Measurements from ENCODE around the gene DAP.

DAP gene

GRCh38 chr5:10712574-10713366 is 48.3 kb downstream of the DAP start:
- no peak for DNase-seq (ENCODE audit: low read depth in 1 of 2, low spot score in 1 of 2)

- DNase-seq (ENCODE audit: low read depth in 1 of 2, low spot score in 1 of 2) = no peak
Measured at GRCh38 chr5:10711562-10711961, 49.5 kb downstream of the DAP start.

DNA sequence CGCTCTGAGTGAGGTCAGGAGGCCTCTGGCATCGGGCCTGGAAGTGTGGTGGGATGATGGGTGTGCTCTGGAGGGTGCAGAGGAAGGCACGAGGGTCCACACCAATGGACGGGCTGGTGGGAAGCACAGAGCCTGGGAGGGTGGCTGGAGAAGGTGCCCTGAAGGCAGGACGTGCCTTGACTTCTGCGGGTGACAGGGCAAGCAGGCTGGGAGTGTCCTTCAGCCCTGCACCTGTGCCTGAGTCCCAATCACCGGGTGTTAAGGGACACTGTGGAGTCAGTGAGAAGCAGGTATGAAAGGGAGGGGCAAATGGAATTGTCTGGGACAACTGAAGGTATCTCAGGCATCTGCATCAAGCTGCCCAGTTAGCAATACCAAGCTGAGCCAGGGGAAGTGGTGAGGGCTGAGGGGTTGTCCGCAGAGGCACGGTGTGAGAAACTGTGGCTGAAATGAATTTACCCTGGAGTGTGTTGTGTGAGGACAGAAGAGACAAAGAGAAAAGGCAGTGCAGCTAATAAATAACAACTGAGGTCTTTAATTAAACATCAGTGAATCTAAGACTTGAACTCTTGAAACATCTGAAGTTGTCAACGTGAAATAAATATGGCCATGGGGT is 50.4 kb downstream of the DAP start:
- DNase-seq (ENCODE audit: low read depth in 1 of 2, low spot score in 1 of 2) = no peak

DNA sequence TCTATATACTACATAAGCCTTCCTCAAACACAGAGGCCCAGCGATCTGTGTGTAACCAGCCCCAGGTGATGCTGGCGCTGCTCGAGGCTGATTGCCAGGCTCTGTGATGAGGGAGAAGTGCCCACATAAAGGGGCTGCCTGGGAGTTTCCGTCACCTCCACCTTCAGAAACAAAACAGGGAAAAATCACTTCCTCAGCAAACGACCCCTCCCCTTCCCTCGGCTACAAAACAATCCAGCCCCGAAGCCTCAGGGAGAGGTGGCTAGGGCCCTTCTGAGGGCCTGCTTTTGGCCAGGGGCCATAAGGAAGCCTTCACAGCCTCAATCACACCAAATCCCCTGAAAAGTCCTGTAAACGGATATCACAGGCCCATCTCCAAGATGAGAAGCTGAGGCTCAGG is 51.1 kb downstream of the DAP start:
- no peak for DNase-seq (ENCODE audit: low read depth in 1 of 2, low spot score in 1 of 2)

DNA sequence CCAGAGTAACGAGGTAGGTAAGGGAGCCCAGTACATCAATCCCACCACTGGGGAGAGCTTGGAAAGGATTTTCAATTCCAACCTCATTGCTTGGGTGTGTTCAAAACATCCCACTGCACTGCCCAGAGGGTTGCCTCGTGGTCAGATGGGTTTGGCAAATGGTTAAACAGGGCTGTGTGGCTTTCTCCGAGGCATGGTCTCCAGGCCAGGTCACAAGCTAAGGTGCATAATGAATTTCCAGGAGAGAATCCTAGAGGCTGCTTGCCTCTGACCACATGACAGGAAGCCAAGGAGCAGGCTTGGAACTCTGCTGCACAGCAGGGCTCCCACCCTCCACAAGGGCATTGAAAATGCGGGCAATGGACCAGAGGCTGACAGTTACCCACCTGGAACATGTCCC is 51.6 kb downstream of the DAP start:
- DNase-seq (ENCODE audit: low read depth in 1 of 2, low spot score in 1 of 2) = no peak

GRCh38 chr5:10708189-10708944 is 52.7 kb downstream of the DAP start:
- no peak for DNase-seq (ENCODE audit: low read depth in 1 of 2, low spot score in 1 of 2)

- DNase-seq (ENCODE audit: low read depth in 1 of 2, low spot score in 1 of 2) = no peak
Measured at GRCh38 chr5:10707198-10708142, 53.6 kb downstream of the DAP start.

GRCh38 chr5:10706326-10706725 is 54.7 kb downstream of the DAP start:
- DNase-seq (ENCODE audit: low read depth in 1 of 2, low spot score in 1 of 2) = no peak

GRCh38 chr5:10705747-10706146 is 55.3 kb downstream of the DAP start:
- no peak for DNase-seq (ENCODE audit: low read depth in 1 of 2, low spot score in 1 of 2)

- no peak for DNase-seq (ENCODE audit: low read depth in 1 of 2, low spot score in 1 of 2)
Measured at GRCh38 chr5:10704949-10705621, 55.9 kb downstream of the DAP start.

DNA sequence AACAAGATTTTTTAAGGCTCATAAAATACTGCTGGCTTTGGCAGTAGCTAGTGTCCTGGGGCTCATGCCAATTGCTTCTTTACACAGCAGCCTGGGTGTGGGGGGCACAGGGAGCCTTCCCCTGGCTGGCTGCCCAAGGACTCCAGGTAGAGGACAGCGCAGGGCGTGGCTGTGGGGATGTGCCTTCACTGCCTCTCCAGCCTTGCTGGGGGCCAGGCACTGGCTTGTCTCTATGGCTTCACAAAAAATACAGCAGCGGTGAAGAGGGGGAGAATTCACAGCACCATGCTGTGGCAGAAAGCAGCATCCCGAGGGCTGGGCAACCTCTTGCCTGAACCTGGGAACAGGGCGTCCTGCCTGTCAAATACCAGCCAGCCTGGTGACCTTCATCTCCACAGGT is 57.4 kb downstream of the DAP start:
- no peak for DNase-seq (ENCODE audit: low read depth in 1 of 2, low spot score in 1 of 2)

DNA sequence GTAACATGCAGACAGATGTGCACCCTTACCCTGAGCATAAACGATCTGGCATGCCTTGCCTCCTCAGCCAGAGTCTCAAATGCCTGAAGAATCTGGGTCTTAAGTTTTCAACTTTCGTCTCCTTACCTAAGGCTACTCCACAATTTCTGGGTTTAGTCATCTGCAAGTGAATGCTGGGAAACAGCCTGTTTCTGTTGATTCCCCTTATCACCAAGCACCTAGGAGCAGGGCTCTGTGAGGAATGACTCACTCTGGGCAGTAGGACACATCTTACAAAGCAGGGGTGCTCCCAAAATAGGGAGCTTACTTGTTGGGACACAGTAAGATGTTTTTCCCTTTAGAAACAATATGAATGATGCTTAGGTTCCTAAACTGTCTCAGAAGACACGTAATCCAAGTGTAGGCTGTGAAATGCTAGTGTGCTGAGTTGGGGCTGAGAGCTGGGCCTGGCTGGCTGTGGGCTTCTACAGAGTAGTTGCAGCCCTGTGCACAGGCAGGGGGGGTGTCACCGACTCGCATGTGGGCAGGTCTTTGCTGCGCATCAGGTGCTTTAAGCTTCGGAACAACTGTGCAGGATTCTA is 58.0 kb downstream of the DAP start:
- no peak for DNase-seq (ENCODE audit: low read depth in 1 of 2, low spot score in 1 of 2)

GRCh38 chr5:10702040-10702629 is 58.9 kb downstream of the DAP start:
- DNase-seq (ENCODE audit: low read depth in 1 of 2, low spot score in 1 of 2) = no peak

GRCh38 chr5:10701567-10702039 is 59.4 kb downstream of the DAP start:
- DNase-seq (ENCODE audit: low read depth in 1 of 2, low spot score in 1 of 2) = peak in 1 of 2 donors; percentile 14

DNA sequence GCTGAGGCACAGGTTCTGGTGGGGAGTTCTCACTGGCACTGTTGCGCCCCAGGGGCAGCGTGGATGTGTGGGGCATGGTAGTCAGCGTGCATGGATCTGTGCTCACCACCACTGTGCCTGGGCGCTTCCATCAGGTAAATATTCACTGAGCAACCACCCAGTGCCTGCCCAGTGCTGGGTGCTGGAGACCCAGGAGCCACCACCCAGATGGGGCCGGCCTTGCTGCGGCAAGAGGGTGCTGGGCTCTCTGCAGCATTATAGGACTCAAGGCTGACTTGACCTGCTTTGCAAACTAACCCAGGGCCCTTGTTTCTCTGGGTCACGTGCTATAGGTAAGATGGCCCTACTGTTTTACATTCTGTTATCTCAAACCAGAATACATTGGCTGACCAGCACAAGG is 60.5 kb downstream of the DAP start:
- no peak for DNase-seq (ENCODE audit: low read depth in 1 of 2, low spot score in 1 of 2)

DNA sequence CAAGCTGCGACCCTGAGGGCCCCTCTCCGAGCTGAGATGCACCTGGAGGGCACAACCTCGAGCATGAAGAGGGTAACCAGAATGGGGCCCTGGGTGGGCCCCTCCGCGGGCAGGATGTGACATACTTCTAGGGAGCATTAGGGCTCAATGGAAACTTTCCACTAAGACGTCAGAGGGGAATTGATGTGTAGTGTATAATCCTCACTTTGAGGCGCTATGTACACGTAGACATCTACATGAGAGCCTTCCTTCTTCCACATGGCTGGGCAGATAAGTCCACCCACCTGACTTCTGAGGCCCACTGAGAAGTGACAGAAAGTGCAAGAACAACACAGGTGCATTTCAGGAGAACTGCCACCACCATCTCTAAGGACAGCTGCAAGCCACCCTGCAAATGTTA is 61.0 kb downstream of the DAP start:
- no peak for DNase-seq (ENCODE audit: low read depth in 1 of 2, low spot score in 1 of 2)

GRCh38 chr5:10699281-10699874 is 61.7 kb downstream of the DAP start:
- no peak for DNase-seq (ENCODE audit: low read depth in 1 of 2, low spot score in 1 of 2)

DNA sequence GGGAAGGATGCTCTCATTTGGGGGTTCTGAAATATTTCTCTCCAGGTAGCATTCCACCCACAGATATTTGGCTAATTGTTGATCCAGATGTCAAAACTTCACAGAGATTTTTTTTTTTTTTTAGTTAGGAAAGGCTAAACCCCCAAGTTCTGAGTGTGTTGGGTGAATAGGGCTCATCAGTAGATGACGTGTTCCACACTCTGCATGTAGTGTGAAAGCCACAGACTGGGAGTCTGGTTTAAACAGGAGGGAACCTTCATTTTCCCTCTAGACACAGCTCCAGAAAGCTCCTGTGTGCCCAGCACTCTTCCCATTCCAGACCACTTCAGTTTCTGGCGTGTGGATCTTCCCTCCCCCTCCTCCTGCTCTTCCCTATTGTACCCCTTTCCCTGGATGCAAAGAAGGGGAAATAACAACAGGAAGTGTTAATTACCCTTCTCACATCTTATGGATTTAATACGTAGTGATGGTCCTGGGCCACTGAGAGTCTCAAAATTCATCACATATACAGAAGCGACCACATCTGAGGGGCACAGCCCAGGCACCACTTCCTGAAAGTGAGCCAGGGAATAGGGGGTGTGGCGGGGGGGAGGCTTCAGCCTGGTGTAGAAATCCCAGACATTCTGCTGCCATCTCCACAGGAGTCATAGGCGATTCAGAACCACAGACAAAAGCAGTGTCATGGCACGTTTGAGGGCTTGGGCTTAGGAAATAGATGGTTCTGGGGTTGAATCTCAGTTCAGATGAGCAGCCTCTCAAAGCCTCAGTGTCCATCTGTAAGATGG is 65.1 kb downstream of the DAP start:
- DNase-seq (ENCODE audit: low read depth in 1 of 2, low spot score in 1 of 2) = no peak
